GM23338 (cell line): ENCODE measurements around the gene SLC30A7. TPM values are rescaled to one million over a fixed set of nuclear protein-coding genes. Genes with fewer than 3 reads are reported as not detected.

Experiments used
- ATAC-seq: fragments of 200-7000 bp; cut with Tn5 transposase; 3 replicates; pipeline ENCODE4 v1.9.1; 2020
- DNase-seq: peaks from one replicate; pipeline ENCODE4 v3.0.0-alpha.2; 2015; ENCODE audit warnings: low spot score
- H2AFZ ChIP-seq: fragments of 200-600 bp; sonication (generic); 2 replicates; pipeline ENCODE4 v1.8.0; 2016; ENCODE audit warnings: antibody characterized with exemption, mild to moderate bottlenecking, moderate library complexity
- H3F3A ChIP-seq: fragments of 200-600 bp; sonication (generic); replicated peaks from 2 replicates; pipeline ENCODE4 v1.8.0; 2017; ENCODE audit warnings: antibody characterized with exemption, mixed run types, low read depth
- H3K27ac ChIP-seq: fragments of 200-600 bp; sonication (generic); 2 replicates; pipeline ENCODE4 v1.6.1; 2016; ENCODE audit warnings: low read depth
- H3K27me3 ChIP-seq: fragments of 200-600 bp; sonication (generic); 2 replicates; pipeline ENCODE4 v1.8.0; 2016; ENCODE audit warnings: mild to moderate bottlenecking, mixed run types, moderate library complexity; ENCODE audit not compliant: insufficient read depth
- H3K36me3 ChIP-seq: fragments of 200-600 bp; sonication (generic); 2 replicates; pipeline ENCODE4 v1.8.0; 2016; ENCODE audit warnings: mild to moderate bottlenecking; ENCODE audit not compliant: insufficient read depth
- H3K4me1 ChIP-seq: fragments of 200-600 bp; sonication (generic); 2 replicates; pipeline ENCODE4 v1.8.0; 2016; ENCODE audit warnings: mild to moderate bottlenecking, moderate library complexity; ENCODE audit not compliant: insufficient read depth
- H3K4me2 ChIP-seq: fragments of 200-600 bp; sonication (generic); 2 replicates; pipeline ENCODE4 v1.7.1; 2017; ENCODE audit warnings: mixed run types
- H3K4me3 ChIP-seq: fragments of 200-600 bp; sonication (generic); 2 replicates; pipeline ENCODE4 v1.6.1; 2016; ENCODE audit warnings: mixed run types
- H3K79me2 ChIP-seq: fragments of 200-600 bp; sonication (generic); replicated peaks from 2 replicates; pipeline ENCODE4 v1.8.0; 2017; ENCODE audit warnings: mild to moderate bottlenecking; ENCODE audit not compliant: insufficient read depth
- H3K9me2 ChIP-seq: fragments of 200-600 bp; sonication (generic); 2 replicates; pipeline ENCODE4 v1.8.0; 2017; ENCODE audit not compliant: insufficient read depth
- H4K20me1 ChIP-seq: fragments of 200-600 bp; sonication (generic); replicated peaks from 2 replicates; pipeline ENCODE4 v1.8.0; 2017; ENCODE audit warnings: mild to moderate bottlenecking; ENCODE audit not compliant: insufficient read depth
- H3K27ac Mint-ChIP-seq: 2 replicates; pipeline ENCODE4 v1.8.0; 2020; ENCODE audit warnings: inconsistent platforms, mild to moderate bottlenecking, moderate library complexity, mixed read lengths
- H3K27me3 Mint-ChIP-seq: 3 replicates; pipeline ENCODE4 v1.8.0; 2022; ENCODE audit warnings: low read depth, mild to moderate bottlenecking, moderate library complexity, mixed read lengths, inconsistent platforms; ENCODE audit not compliant: insufficient read depth, poor library complexity
- H3K36me3 Mint-ChIP-seq: 3 replicates; pipeline ENCODE4 v1.8.0; 2021; ENCODE audit warnings: low read depth, mild to moderate bottlenecking, inconsistent platforms, moderate library complexity, mixed read lengths
- H3K4me1 Mint-ChIP-seq: 3 replicates; pipeline ENCODE4 v1.8.0; 2020; ENCODE audit warnings: mild to moderate bottlenecking, inconsistent platforms, mixed read lengths
- H3K4me3 Mint-ChIP-seq: 3 replicates; pipeline ENCODE4 v1.8.0; 2021; ENCODE audit warnings: moderate library complexity, mild to moderate bottlenecking, inconsistent platforms, mixed read lengths
- H3K9me3 Mint-ChIP-seq: 3 replicates; pipeline ENCODE4 v1.8.0; 2020; ENCODE audit warnings: moderate library complexity, mild to moderate bottlenecking, inconsistent platforms, mixed read lengths
- CREB1 ChIP-seq: fragments of 250-450 bp; sonication (Bioruptor Pico); IDR thresholded peaks from 2 replicates; pipeline ENCODE4 v1.5.0; 2020; ENCODE audit warnings: low read depth, mild to moderate bottlenecking, moderate library complexity
- EZH2 ChIP-seq: fragments of 200-600 bp; sonication (generic); IDR thresholded peaks from one replicate; pipeline ENCODE4 v1.8.0; 2017; ENCODE audit warnings: antibody characterized with exemption, mild to moderate bottlenecking, low read depth; ENCODE audit not compliant: unreplicated experiment
- EZH2phosphoT487 ChIP-seq: fragments of 200-600 bp; sonication (generic); IDR thresholded peaks from one replicate; pipeline ENCODE4 v1.8.1; 2018; ENCODE audit warnings: antibody characterized with exemption; ENCODE audit not compliant: unreplicated experiment
- JUNB ChIP-seq: IDR thresholded peaks from one replicate; pipeline ENCODE4 v1.6.1; 2016; ENCODE audit warnings: antibody characterized with exemption; ENCODE audit not compliant: unreplicated experiment
- NANOG ChIP-seq: IDR thresholded peaks from 2 replicates; pipeline ENCODE4 v1.6.1; 2016; ENCODE audit warnings: antibody characterized with exemption, borderline replicate concordance
- POLR2AphosphoS5 ChIP-seq: IDR thresholded peaks from 2 replicates; pipeline ENCODE4 v1.6.1; 2016; ENCODE audit warnings: antibody characterized with exemption, low read depth
- STAT1 ChIP-seq: IDR thresholded peaks from one replicate; pipeline ENCODE4 v1.6.1; 2016; ENCODE audit warnings: antibody characterized with exemption; ENCODE audit not compliant: unreplicated experiment
- ZNF114 ChIP-seq: fragments of 250-450 bp; sonication (Bioruptor Pico); IDR thresholded peaks from 2 replicates; pipeline ENCODE4 v1.5.0; 2020; ENCODE audit warnings: mild to moderate bottlenecking, moderate library complexity
- ZNF331 ChIP-seq: fragments of 250-450 bp; sonication (Bioruptor Pico); IDR thresholded peaks from 2 replicates; pipeline ENCODE4 v1.5.0; 2020; ENCODE audit warnings: low read depth, mild to moderate bottlenecking, moderate library complexity
- polyA plus RNA-seq: library from polyadenylated mRNA; unstranded; fragments of >200 nt; fragmentation: Nextera tagmentation; extraction: Ambion mirVana; gene quantifications from 2 replicates; pipeline ENCODE4 v1.2.1, GENCODE V29; 2016
- total RNA-seq: library from RNA; depleted of rRNA; stranded (reverse); fragments of >200 nt; shearing (Covaris generic); gene quantifications from 2 replicates; pipeline ENCODE4 v1.2.3, GENCODE V29; 2014
- TF ChIP-seq, protein P1 (sequence below): IDR thresholded peaks from 2 replicates; pipeline ENCODE4 v1.6.1; 2016; ENCODE audit warnings: antibody characterized with exemption
- TF ChIP-seq, protein P2 (sequence below): IDR thresholded peaks from one replicate; pipeline ENCODE4 v1.6.1; 2018; ENCODE audit warnings: antibody characterized with exemption; ENCODE audit not compliant: unreplicated experiment
- TF ChIP-seq, protein P3 (sequence below): fragments of 250-450 bp; sonication (Bioruptor Pico); IDR thresholded peaks from 2 replicates; pipeline ENCODE4 v1.5.0; 2020; ENCODE audit warnings: mild to moderate bottlenecking, moderate library complexity
- TF ChIP-seq, protein P4 (sequence below), 2 experiments: fragments of 200-600 bp in 1 of 2; sonication (generic) in 1 of 2; conservative IDR thresholded peaks; 2 replicates each; pipeline versions ENCODE4 v1.5.1 to v1.6.1; 2016 to 2017; ENCODE audit warnings: antibody characterized with exemption in 2 of 2, low read depth in 2 of 2, mild to moderate bottlenecking in 2 of 2, moderate library complexity in 1 of 2

SLC30A7 gene
- total and polyA plus RNA-seq, 2 experiments from 2014 or later, result 9.8 to 25.1 TPM

DNA sequence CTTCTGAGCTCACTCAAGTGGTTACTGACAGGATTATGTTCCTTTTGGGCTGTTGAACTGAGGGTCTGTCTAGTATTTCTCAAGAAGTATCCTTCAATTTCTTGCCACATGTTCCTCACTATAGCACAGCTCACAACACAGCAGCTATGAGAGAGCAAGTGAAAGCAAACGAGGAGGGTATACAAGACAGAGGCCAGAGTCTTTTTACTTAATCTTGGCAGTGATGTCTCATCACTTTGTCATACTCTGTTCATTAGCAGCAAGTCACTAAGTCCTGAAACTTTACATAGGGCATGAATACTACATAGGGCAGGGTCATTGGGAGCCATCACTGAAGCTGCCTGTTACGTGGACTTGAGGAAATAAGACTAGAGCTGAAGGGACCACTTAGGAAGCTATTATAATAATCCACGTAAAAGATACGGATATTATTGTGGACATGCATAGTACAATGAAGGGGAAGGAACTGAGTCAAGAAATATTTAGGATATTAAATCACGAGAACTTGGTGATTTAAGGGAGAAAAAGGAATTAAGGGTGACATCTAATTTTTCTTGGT lies 63.7 kb downstream of the SLC30A7 start:
- Histone ChIP-seq H3K4me3 (no peak overlapping the region), H3K79me2 (no peaks in the 10 kb centered on the region; the same call in 1 of the 2 replicates), H3K9me2 (no peaks in the 10 kb centered on the region), H3K4me2 (no peak overlapping the region), H3K36me3 (no peaks in the 10 kb centered on the region), H2AFZ (no peak overlapping the region), H3K4me1 (peaks cover 7% of the 10 kb centered on the region), H3K27me3 (no peaks in the 10 kb centered on the region), H3K27ac (no peak overlapping the region; the same call in 1 of the 2 replicates), H3F3A (no peaks in the 10 kb centered on the region), H4K20me1 (no peaks in the 10 kb centered on the region)
- Mint-ChIP-seq H3K4me3 (no peak overlapping the region), H3K27ac (no peak overlapping the region), H3K4me1 (peaks cover 2% of the 10 kb centered on the region; the same call in 2 of the 3 replicates), H3K9me3 (no peaks in the 10 kb centered on the region), H3K27me3 (no peaks in the 10 kb centered on the region), H3K36me3 (peaks cover 3% of the 10 kb centered on the region; the same call in 1 of the 3 replicates)
- TF ChIP-seq STAT1, result no peak
- no peak for TF ChIP-seq ZNF114 (CRISPR knock-in tag)
- no peak for TF ChIP-seq CREB1
- TF ChIP-seq, protein P1, sequence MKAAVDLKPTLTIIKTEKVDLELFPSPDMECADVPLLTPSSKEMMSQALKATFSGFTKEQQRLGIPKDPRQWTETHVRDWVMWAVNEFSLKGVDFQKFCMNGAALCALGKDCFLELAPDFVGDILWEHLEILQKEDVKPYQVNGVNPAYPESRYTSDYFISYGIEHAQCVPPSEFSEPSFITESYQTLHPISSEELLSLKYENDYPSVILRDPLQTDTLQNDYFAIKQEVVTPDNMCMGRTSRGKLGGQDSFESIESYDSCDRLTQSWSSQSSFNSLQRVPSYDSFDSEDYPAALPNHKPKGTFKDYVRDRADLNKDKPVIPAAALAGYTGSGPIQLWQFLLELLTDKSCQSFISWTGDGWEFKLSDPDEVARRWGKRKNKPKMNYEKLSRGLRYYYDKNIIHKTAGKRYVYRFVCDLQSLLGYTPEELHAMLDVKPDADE, result no peak
- TF ChIP-seq, protein P2, sequence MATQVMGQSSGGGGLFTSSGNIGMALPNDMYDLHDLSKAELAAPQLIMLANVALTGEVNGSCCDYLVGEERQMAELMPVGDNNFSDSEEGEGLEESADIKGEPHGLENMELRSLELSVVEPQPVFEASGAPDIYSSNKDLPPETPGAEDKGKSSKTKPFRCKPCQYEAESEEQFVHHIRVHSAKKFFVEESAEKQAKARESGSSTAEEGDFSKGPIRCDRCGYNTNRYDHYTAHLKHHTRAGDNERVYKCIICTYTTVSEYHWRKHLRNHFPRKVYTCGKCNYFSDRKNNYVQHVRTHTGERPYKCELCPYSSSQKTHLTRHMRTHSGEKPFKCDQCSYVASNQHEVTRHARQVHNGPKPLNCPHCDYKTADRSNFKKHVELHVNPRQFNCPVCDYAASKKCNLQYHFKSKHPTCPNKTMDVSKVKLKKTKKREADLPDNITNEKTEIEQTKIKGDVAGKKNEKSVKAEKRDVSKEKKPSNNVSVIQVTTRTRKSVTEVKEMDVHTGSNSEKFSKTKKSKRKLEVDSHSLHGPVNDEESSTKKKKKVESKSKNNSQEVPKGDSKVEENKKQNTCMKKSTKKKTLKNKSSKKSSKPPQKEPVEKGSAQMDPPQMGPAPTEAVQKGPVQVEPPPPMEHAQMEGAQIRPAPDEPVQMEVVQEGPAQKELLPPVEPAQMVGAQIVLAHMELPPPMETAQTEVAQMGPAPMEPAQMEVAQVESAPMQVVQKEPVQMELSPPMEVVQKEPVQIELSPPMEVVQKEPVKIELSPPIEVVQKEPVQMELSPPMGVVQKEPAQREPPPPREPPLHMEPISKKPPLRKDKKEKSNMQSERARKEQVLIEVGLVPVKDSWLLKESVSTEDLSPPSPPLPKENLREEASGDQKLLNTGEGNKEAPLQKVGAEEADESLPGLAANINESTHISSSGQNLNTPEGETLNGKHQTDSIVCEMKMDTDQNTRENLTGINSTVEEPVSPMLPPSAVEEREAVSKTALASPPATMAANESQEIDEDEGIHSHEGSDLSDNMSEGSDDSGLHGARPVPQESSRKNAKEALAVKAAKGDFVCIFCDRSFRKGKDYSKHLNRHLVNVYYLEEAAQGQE, result no peak
- no peak for TF ChIP-seq EZH2
- no peak for TF ChIP-seq POLR2AphosphoS5
- TF ChIP-seq, protein P3, sequence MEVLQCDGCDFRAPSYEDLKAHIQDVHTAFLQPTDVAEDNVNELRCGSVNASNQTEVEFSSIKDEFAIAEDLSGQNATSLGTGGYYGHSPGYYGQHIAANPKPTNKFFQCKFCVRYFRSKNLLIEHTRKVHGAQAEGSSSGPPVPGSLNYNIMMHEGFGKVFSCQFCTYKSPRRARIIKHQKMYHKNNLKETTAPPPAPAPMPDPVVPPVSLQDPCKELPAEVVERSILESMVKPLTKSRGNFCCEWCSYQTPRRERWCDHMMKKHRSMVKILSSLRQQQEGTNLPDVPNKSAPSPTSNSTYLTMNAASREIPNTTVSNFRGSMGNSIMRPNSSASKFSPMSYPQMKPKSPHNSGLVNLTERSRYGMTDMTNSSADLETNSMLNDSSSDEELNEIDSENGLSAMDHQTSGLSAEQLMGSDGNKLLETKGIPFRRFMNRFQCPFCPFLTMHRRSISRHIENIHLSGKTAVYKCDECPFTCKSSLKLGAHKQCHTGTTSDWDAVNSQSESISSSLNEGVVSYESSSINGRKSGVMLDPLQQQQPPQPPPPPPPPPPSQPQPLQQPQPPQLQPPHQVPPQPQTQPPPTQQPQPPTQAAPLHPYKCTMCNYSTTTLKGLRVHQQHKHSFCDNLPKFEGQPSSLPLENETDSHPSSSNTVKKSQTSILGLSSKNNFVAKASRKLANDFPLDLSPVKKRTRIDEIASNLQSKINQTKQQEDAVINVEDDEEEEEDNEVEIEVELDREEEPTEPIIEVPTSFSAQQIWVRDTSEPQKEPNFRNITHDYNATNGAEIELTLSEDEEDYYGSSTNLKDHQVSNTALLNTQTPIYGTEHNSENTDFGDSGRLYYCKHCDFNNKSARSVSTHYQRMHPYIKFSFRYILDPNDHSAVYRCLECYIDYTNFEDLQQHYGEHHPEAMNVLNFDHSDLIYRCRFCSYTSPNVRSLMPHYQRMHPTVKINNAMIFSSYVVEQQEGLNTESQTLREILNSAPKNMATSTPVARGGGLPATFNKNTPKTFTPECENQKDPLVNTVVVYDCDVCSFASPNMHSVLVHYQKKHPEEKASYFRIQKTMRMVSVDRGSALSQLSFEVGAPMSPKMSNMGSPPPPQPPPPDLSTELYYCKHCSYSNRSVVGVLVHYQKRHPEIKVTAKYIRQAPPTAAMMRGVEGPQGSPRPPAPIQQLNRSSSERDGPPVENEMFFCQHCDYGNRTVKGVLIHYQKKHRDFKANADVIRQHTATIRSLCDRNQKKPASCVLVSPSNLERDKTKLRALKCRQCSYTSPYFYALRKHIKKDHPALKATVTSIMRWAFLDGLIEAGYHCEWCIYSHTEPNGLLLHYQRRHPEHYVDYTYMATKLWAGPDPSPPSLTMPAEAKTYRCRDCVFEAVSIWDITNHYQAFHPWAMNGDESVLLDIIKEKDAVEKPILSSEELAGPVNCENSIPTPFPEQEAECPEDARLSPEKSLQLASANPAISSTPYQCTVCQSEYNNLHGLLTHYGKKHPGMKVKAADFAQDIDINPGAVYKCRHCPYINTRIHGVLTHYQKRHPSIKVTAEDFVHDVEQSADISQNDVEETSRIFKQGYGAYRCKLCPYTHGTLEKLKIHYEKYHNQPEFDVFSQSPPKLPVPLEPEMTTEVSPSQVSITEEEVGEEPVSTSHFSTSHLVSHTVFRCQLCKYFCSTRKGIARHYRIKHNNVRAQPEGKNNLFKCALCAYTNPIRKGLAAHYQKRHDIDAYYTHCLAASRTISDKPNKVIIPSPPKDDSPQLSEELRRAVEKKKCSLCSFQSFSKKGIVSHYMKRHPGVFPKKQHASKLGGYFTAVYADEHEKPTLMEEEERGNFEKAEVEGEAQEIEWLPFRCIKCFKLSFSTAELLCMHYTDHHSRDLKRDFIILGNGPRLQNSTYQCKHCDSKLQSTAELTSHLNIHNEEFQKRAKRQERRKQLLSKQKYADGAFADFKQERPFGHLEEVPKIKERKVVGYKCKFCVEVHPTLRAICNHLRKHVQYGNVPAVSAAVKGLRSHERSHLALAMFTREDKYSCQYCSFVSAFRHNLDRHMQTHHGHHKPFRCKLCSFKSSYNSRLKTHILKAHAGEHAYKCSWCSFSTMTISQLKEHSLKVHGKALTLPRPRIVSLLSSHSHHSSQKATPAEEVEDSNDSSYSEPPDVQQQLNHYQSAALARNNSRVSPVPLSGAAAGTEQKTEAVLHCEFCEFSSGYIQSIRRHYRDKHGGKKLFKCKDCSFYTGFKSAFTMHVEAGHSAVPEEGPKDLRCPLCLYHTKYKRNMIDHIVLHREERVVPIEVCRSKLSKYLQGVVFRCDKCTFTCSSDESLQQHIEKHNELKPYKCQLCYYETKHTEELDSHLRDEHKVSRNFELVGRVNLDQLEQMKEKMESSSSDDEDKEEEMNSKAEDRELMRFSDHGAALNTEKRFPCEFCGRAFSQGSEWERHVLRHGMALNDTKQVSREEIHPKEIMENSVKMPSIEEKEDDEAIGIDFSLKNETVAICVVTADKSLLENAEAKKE (CRISPR knock-in tag), result no peak
- TF ChIP-seq ZNF331 (CRISPR knock-in tag), result no peak
- no peak for TF ChIP-seq EZH2phosphoT487
- no peak for TF ChIP-seq JUNB
- TF ChIP-seq, protein P4, sequence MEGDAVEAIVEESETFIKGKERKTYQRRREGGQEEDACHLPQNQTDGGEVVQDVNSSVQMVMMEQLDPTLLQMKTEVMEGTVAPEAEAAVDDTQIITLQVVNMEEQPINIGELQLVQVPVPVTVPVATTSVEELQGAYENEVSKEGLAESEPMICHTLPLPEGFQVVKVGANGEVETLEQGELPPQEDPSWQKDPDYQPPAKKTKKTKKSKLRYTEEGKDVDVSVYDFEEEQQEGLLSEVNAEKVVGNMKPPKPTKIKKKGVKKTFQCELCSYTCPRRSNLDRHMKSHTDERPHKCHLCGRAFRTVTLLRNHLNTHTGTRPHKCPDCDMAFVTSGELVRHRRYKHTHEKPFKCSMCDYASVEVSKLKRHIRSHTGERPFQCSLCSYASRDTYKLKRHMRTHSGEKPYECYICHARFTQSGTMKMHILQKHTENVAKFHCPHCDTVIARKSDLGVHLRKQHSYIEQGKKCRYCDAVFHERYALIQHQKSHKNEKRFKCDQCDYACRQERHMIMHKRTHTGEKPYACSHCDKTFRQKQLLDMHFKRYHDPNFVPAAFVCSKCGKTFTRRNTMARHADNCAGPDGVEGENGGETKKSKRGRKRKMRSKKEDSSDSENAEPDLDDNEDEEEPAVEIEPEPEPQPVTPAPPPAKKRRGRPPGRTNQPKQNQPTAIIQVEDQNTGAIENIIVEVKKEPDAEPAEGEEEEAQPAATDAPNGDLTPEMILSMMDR (conservative IDR thresholded peaks at IDR 0.05; ENCODE audit: low read depth in 2 of 2), result no peak
- TF ChIP-seq NANOG, result no peak
- ATAC-seq, result no peak
- DNase-seq, result no peak
